SK-N-SH treated with all-trans-retinoic acid at 6 μM for 48 hours (cell line): Measurements from ENCODE around the gene SLC35F3.

Source experiments
- ATAC-seq: fragments of 200-7000 bp; cut with Tn5 transposase; 3 replicates; pipeline ENCODE4 v1.9.1; 2020; ENCODE audit warnings: mild to moderate bottlenecking, moderate library complexity
- ARNTL ChIP-seq: fragments of 450-650 bp; formaldehyde crosslinking; IDR thresholded peaks from 2 replicates; pipeline ENCODE4 v1.5.0; 2020; ENCODE audit warnings: low read depth, mild to moderate bottlenecking, moderate library complexity, borderline replicate concordance
- CREB5 ChIP-seq: fragments of 250-450 bp; sonication (Bioruptor Pico); IDR thresholded peaks from 2 replicates; pipeline ENCODE4 v1.5.1; 2020; ENCODE audit warnings: low read depth, mild to moderate bottlenecking, moderate library complexity
- ESRRG ChIP-seq: fragments of 250-450 bp; sonication (Bioruptor Pico); IDR thresholded peaks from 2 replicates; pipeline ENCODE4 v1.6.1; 2021; ENCODE audit warnings: mild to moderate bottlenecking
- GLIS3 ChIP-seq: fragments of 250-450 bp; sonication (Bioruptor Pico); IDR thresholded peaks from 2 replicates; pipeline ENCODE4 v1.5.0; 2020; ENCODE audit warnings: mild to moderate bottlenecking, moderate library complexity
- ISL1 ChIP-seq: fragments of 250-450 bp; sonication (Bioruptor Pico); IDR thresholded peaks from 2 replicates; pipeline ENCODE4 v2.1.2; 2022; ENCODE audit warnings: mild to moderate bottlenecking, moderate library complexity
- OSR1 ChIP-seq: fragments of 250-450 bp; sonication (Bioruptor Pico); IDR thresholded peaks from 2 replicates; pipeline ENCODE4 v1.8.0; 2022; ENCODE audit warnings: moderate library complexity, mild to moderate bottlenecking, inconsistent platforms
- POU6F1 ChIP-seq: fragments of 250-450 bp; sonication (Bioruptor Pico); IDR thresholded peaks from 2 replicates; pipeline ENCODE4 v1.8.0; 2021; ENCODE audit warnings: low read depth, mild to moderate bottlenecking, moderate library complexity, borderline replicate concordance
- PPARA ChIP-seq: fragments of 250-450 bp; sonication (Bioruptor Pico); IDR thresholded peaks from 2 replicates; pipeline ENCODE4 v1.5.0; 2020; ENCODE audit warnings: mild to moderate bottlenecking, borderline replicate concordance
- RARB ChIP-seq: fragments of 250-450 bp; sonication (Bioruptor Pico); IDR thresholded peaks from 2 replicates; pipeline ENCODE4 v1.8.0; 2021; ENCODE audit warnings: mild to moderate bottlenecking, moderate library complexity
- SNAI2 ChIP-seq: fragments of 250-450 bp; sonication (Bioruptor Pico); IDR thresholded peaks from 2 replicates; pipeline ENCODE4 v1.5.0; 2020; ENCODE audit warnings: mild to moderate bottlenecking, moderate library complexity
- TCF4 ChIP-seq: fragments of 250-450 bp; sonication (Bioruptor Pico); IDR thresholded peaks from 2 replicates; pipeline ENCODE4 v1.8.0; 2021; ENCODE audit warnings: mild to moderate bottlenecking, moderate library complexity, borderline replicate concordance
- TOX ChIP-seq: fragments of 250-450 bp; sonication (Bioruptor Pico); IDR thresholded peaks from 2 replicates; pipeline ENCODE4 v1.8.0; 2021; ENCODE audit warnings: mild to moderate bottlenecking, moderate library complexity, borderline replicate concordance
- TSHZ2 ChIP-seq: fragments of 250-450 bp; sonication (Bioruptor Pico); IDR thresholded peaks from 2 replicates; pipeline ENCODE4 v1.5.0; 2020; ENCODE audit warnings: mild to moderate bottlenecking, moderate library complexity
- ZC3H10 ChIP-seq: fragments of 250-450 bp; sonication (Bioruptor Pico); IDR thresholded peaks from 2 replicates; pipeline ENCODE4 v1.5.1; 2021; ENCODE audit warnings: mild to moderate bottlenecking, moderate library complexity
- ZFP3 ChIP-seq: fragments of 250-450 bp; sonication (Bioruptor Pico); IDR thresholded peaks from 2 replicates; pipeline ENCODE4 v1.5.0; 2020; ENCODE audit warnings: mild to moderate bottlenecking, moderate library complexity
- ZFP30 ChIP-seq: fragments of 450-650 bp; formaldehyde crosslinking; IDR thresholded peaks from 2 replicates; pipeline ENCODE4 v1.5.0; 2022; ENCODE audit warnings: mild to moderate bottlenecking, moderate library complexity
- ZNF565 ChIP-seq: fragments of 450-650 bp; formaldehyde crosslinking; conservative IDR thresholded peaks from 2 replicates; pipeline ENCODE4 v1.5.0; 2020; ENCODE audit warnings: low read depth, mild to moderate bottlenecking, moderate library complexity
- ZNF70 ChIP-seq: fragments of 450-650 bp; formaldehyde crosslinking; IDR thresholded peaks from 2 replicates; pipeline ENCODE4 v1.5.0; 2020; ENCODE audit warnings: mild to moderate bottlenecking, moderate library complexity
- ZNF8 ChIP-seq: fragments of 450-650 bp; formaldehyde crosslinking; IDR thresholded peaks from 2 replicates; pipeline ENCODE4 v1.5.0; 2020; ENCODE audit warnings: mild to moderate bottlenecking, moderate library complexity

The SLC35F3 gene

GRCh38 chr1:233993651-233994050, 89.2 kb downstream of the SLC35F3 start:
- TF ChIP-seq RARB (CRISPR knock-in tag) (no peak), ARNTL (CRISPR knock-in tag) (no peak), SNAI2 (no peak), OSR1 (CRISPR knock-in tag) (no peak), TCF4 (CRISPR knock-in tag) (no peak), ISL1 (CRISPR knock-in tag) (no peak), PPARA (CRISPR knock-in tag) (no peak), CREB5 (CRISPR knock-in tag) (no peak), TOX (no peak), ZNF70 (no peak), ZNF565 (no peak), POU6F1 (no peak), ZC3H10 (CRISPR knock-in tag) (no peak), ZNF8 (CRISPR knock-in tag) (no peak), GLIS3 (CRISPR knock-in tag) (no peak), ZFP30 (CRISPR knock-in tag) (no peak)
- ATAC-seq = no peak

- TF ChIP-seq TSHZ2 (CRISPR knock-in tag) (no peak), POU6F1 (no peak), TCF4 (CRISPR knock-in tag) (no peak), ESRRG (no peak), CREB5 (CRISPR knock-in tag) (no peak), ARNTL (CRISPR knock-in tag) (no peak), SNAI2 (no peak), ZNF565 (no peak), ZNF70 (no peak), RARB (CRISPR knock-in tag) (no peak), TOX (no peak)
- ATAC-seq = no peak
Measured at GRCh38 chr1:233994112-233994511, 89.6 kb downstream of the SLC35F3 start.

GRCh38 chr1:233998456-233998855, 94.0 kb downstream of the SLC35F3 start:
- ATAC-seq = no peak
- TF ChIP-seq ESRRG (no peak), ZFP3 (no peak), PPARA (CRISPR knock-in tag) (no peak), ZNF565 (no peak), ARNTL (CRISPR knock-in tag) (no peak), ZNF8 (CRISPR knock-in tag) (no peak), POU6F1 (no peak)
